Gastrocnemius medialis (tissue), 4 donors: ENCODE results near the gene SLC25A17. TPM values are rescaled to one million over a fixed set of nuclear protein-coding genes. Genes with fewer than 3 reads are reported as not detected.
"Not testable (repeated sequence)": the region's sequence is repeated elsewhere in the genome, so short reads cannot be mapped to it uniquely, and the experiment has no call there.

ENCODE experiments used
- ATAC-seq, 2 donors: fragments of 150-250 bp; one replicate each; pipeline ENCODE4 v1.9.1; 2016
- DNase-seq, 2 donors: peaks; one replicate each; pipeline ENCODE4 v3.0.0-alpha.2; 2019
- H3K27ac ChIP-seq, 4 donors: fragments of 200-600 bp; sonication (generic); 1 replicate in 1 of 4; 2 replicates in 3 of 4; pipeline ENCODE4 v1.5.1; 2016 to 2018; ENCODE audit warnings: mild to moderate bottlenecking in 2 of 4, moderate library complexity in 1 of 4
- H3K27me3 ChIP-seq, 3 donors: fragments of 200-600 bp; sonication (generic) in 2 of 3; 1 replicate in 1 of 3; 2 replicates in 2 of 3; pipeline versions ENCODE4 v1.5.1 to v1.6.0; 2016 to 2019; ENCODE audit warnings: mild to moderate bottlenecking in 1 of 3, moderate library complexity in 1 of 3
- H3K36me3 ChIP-seq, 2 donors: fragments of 200-600 bp; sonication (generic) in 1 of 2; one replicate each; pipeline ENCODE4 v1.5.1; 2017 to 2018
- H3K4me1 ChIP-seq, 2 donors: fragments of 200-600 bp; sonication (generic) in 1 of 2; one replicate each; pipeline ENCODE4 v1.5.1; 2016 to 2017; ENCODE audit warnings: mild to moderate bottlenecking in 2 of 2
- H3K4me3 ChIP-seq, 4 donors: fragments of 200-600 bp; sonication (generic) in 3 of 4; 1 replicate in 1 of 4; 2 replicates in 3 of 4; pipeline ENCODE4 v1.5.1; 2016 to 2019; ENCODE audit warnings: mild to moderate bottlenecking in 2 of 4
- H3K9me3 ChIP-seq, 3 donors: fragments of 200-600 bp; sonication (generic) in 2 of 3; 1 replicate in 1 of 3; 2 replicates in 2 of 3; pipeline ENCODE4 v1.5.1; 2016 to 2019
- CTCF ChIP-seq, 5 experiments: fragments of 450-650 bp in 3 of 5; fragments of 200-600 bp in 2 of 5; sonication (generic) in 2 of 5; IDR thresholded peaks in 4 of 5; conservative IDR thresholded peaks in 1 of 5; 1 replicate in 4 of 5; 2 replicates in 1 of 5; pipeline ENCODE4 v1.5.1; 2016 to 2019; ENCODE audit warnings: antibody characterized with exemption in 5 of 5, mild to moderate bottlenecking in 3 of 5, moderate library complexity in 3 of 5
- POLR2A ChIP-seq, 2 donors: fragments of 450-650 bp; IDR thresholded peaks; one replicate each; pipeline ENCODE4 v1.6.1; 2017; ENCODE audit warnings: antibody characterized with exemption in 2 of 2, mild to moderate bottlenecking in 2 of 2, moderate library complexity in 2 of 2
- in situ Hi-C, 4 donors: fragments of 200-750 bp; cut with MboI; loops; one replicate each; pipeline versions ENCODE4 v1.15.0 to v1.8.0; 2017; ENCODE audit warnings: low sequenced_read_pairs in 4 of 4
- intact Hi-C: fragments of 100-400 bp; cut with DNase I; formaldehyde crosslinking; loops from one replicate; pipeline ENCODE4 v1.15.1; 2023; ENCODE audit warnings: low total_unique reads
- total RNA-seq, 4 donors: library from RNA; depleted of rRNA; stranded (reverse); fragments of >200 nt; gene quantifications; one replicate each; pipeline versions ENCODE4 v1.1.0 to v1.2.3, GENCODE V29; 2016

The SLC25A17 gene
- total RNA-seq, 4 donors from 2014 or later: 2.6 to 12.2 (median 3.8) TPM

- in situ Hi-C loops: no loop called here
- intact Hi-C loops: loop anchor here (10.0 kb wide), 3 partner anchors 199 to 1349 kb away; partner anchors contain the start of genes MIEF1 and POLR3H
- TF ChIP-seq POLR2A (IDR thresholded peaks at IDR 0.05): no peak
- TF ChIP-seq CTCF (IDR thresholded peaks at IDR 0.05 in 4 of 5, conservative IDR thresholded peaks at IDR 0.05 in 1 of 5): no peak
- Histone ChIP-seq H3K36me3 (peaks cover 0 to 14% of the 10 kb centered on the region in 2 donors), H3K4me1 (peaks cover 52 to 71% of the 10 kb centered on the region in 2 donors), H3K27ac (peak overlapping the region; percentile 36 to 99 (median 98)), H3K27me3 (no peaks in the 10 kb centered on the region), H3K4me3 (peak overlapping the region in 3 of 4 donors; percentile 8 to 85 (median 10)), H3K9me3 (no peaks in the 10 kb centered on the region)
- DNase-seq (no peak), ATAC-seq (no peak)
These were observed 34.8 kb upstream of the SLC25A17 start for GRCh38 chr22:40853961-40854360.

DNA sequence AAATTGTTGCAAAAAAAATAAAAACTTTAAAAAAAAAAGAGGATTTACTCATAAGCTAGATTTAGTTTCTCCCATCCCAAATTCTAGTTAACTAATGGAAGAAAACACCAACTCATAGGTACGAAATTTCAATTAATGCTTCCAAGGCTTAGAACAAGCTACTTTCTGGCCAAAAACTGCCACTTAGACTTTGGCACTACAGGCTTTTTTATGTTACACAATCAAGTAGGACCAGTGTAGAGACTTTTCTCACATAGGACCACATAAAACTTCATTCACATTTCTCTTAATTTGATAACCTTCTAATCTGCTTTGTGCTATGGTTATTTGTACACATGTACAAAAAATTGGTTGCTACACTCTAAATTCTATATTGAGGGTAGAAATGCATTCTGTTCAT, 34.2 kb upstream of the SLC25A17 start:
- Histone ChIP-seq H3K27me3 (no peaks in the 10 kb centered on the region), H3K4me1 (peaks cover 52 to 64% of the 10 kb centered on the region in 2 donors), H3K9me3 (no peaks in the 10 kb centered on the region), H3K4me3 (peak overlapping the region in 1 of 4 donors; percentile 85), H3K36me3 (peaks cover 0 to 20% of the 10 kb centered on the region in 2 donors), H3K27ac (peak overlapping the region; percentile 36 to 99 (median 98))
- DNase-seq: no peak
- intact Hi-C loops (loop anchor here (10.0 kb wide), 3 partner anchors 199 to 1349 kb away; partner anchors contain the start of genes MIEF1 and POLR3H), in situ Hi-C loops (no loop called here)
- ATAC-seq: no peak
- TF ChIP-seq POLR2A (IDR thresholded peaks at IDR 0.05) (no peak), CTCF (IDR thresholded peaks at IDR 0.05 in 4 of 5, conservative IDR thresholded peaks at IDR 0.05 in 1 of 5) (no peak)

DNA sequence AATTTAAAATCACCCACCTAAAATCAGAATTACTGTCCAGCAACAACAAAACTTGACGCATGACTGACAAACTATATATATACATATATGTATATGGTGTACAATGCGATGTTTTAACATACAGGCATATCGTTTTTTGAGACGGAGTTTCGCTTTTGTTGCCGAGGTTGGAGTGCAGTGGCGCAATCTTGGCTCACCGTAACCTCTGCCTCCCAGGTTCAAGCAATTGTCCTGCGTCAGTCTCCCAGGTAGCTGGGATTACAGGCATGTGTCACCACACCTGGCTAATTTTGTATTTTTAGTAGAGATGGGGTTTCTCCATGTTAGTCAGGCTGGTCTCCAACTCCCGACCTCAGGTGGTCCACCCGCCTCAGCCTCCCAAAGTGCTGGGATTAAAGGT, 26.7 kb upstream of the SLC25A17 start:
- peaks cover 0 to 81% of the 10 kb centered on the region in 2 donors for H3K36me3 ChIP-seq
- H3K4me3 ChIP-seq, DNase-seq, ATAC-seq, in situ Hi-C loops, H3K27me3 ChIP-seq, intact Hi-C loops, H3K9me3 ChIP-seq: not testable (repeated sequence)
- peak overlapping the region in 1 of 4 donors; percentile 51 for H3K27ac ChIP-seq
- peaks cover 13 to 30% of the 10 kb centered on the region in 2 donors for H3K4me1 ChIP-seq

GRCh38 chr22:40844951-40845350, 25.8 kb upstream of the SLC25A17 start:
- ATAC-seq (peak; percentile 64 to 68), DNase-seq (no peak)
- in situ Hi-C loops: no loop called here
- peak overlapping the region; percentile 3 to 51 (median 44) for H3K27ac ChIP-seq
- peaks cover 0 to 81% of the 10 kb centered on the region in 2 donors for H3K36me3 ChIP-seq
- intact Hi-C loops: no loop called here
- H3K4me1 ChIP-seq: peaks cover 13 to 23% of the 10 kb centered on the region in 2 donors
- H3K4me3 ChIP-seq: no peak overlapping the region
- H3K9me3 ChIP-seq: no peaks in the 10 kb centered on the region
- H3K27me3 ChIP-seq: no peaks in the 10 kb centered on the region
- TF ChIP-seq CTCF (IDR thresholded peaks at IDR 0.05 in 4 of 5, conservative IDR thresholded peaks at IDR 0.05 in 1 of 5) (no peak), POLR2A (IDR thresholded peaks at IDR 0.05) (no peak)

GRCh38 chr22:40838486-40838885, 19.3 kb upstream of the SLC25A17 start:
- ATAC-seq (no peak), DNase-seq (no peak)
- H3K27me3 ChIP-seq: no peaks in the 10 kb centered on the region
- H3K9me3 ChIP-seq: no peaks in the 10 kb centered on the region
- peak overlapping the region in 2 of 4 donors; percentile 13 to 25 for H3K27ac ChIP-seq
- H3K36me3 ChIP-seq: peaks cover 0 to 66% of the 10 kb centered on the region in 2 donors
- intact Hi-C loops (no loop called here), in situ Hi-C loops (no loop called here)
- TF ChIP-seq CTCF (IDR thresholded peaks at IDR 0.05 in 4 of 5, conservative IDR thresholded peaks at IDR 0.05 in 1 of 5) (no peak), POLR2A (IDR thresholded peaks at IDR 0.05) (no peak)
- no peak overlapping the region for H3K4me3 ChIP-seq
- peaks cover 10 to 16% of the 10 kb centered on the region in 2 donors for H3K4me1 ChIP-seq
